ENCODE data around the gene TOR4A. TPM values are rescaled to one million over a fixed set of nuclear protein-coding genes. Genes with fewer than 3 reads are reported as not detected.
"Not testable (repeated sequence)": the region's sequence is repeated elsewhere in the genome, so short reads cannot be mapped to it uniquely, and the experiment has no call there.

Gene TOR4A
- total and polyA plus RNA-seq, 9 of the 15 experiments (the other 6 are each of a cell fraction or from before 2014, with no cell fraction given), result 3.9 to 49.2 (median 8.8) TPM

GRCh38 chr9:137262173-137262908 lies 15.2 kb upstream of the TOR4A start (continued):
- peak; percentile 29 to 58; a peak in 3 of 4 replicates for TF ChIP-seq RAD21 (CRISPR knock-in tag; conservative IDR thresholded peaks at IDR 0.05 in 1 of 2, IDR thresholded peaks at IDR 0.05 in 1 of 2)
- 0 out of 2 replicates have a peak, but pooled peaks have one; percentile 12 for TF ChIP-seq CTBP1 (IDR thresholded peaks at IDR 0.05; ENCODE audit: borderline replicate concordance)
- TF ChIP-seq ATF1 (CRISPR knock-in tag; IDR thresholded peaks at IDR 0.05); CREB1 (IDR thresholded peaks at IDR 0.05): not testable (repeated sequence)
- TF ChIP-seq ATF1 (tag; IDR thresholded peaks at IDR 0.05), result peak; percentile 69
- TF ChIP-seq CREB1 (CRISPR knock-in tag; IDR thresholded peaks at IDR 0.05), result 0 out of 2 replicates have a peak, but pooled peaks have one; percentile 34
- TF ChIP-seq, protein P1, sequence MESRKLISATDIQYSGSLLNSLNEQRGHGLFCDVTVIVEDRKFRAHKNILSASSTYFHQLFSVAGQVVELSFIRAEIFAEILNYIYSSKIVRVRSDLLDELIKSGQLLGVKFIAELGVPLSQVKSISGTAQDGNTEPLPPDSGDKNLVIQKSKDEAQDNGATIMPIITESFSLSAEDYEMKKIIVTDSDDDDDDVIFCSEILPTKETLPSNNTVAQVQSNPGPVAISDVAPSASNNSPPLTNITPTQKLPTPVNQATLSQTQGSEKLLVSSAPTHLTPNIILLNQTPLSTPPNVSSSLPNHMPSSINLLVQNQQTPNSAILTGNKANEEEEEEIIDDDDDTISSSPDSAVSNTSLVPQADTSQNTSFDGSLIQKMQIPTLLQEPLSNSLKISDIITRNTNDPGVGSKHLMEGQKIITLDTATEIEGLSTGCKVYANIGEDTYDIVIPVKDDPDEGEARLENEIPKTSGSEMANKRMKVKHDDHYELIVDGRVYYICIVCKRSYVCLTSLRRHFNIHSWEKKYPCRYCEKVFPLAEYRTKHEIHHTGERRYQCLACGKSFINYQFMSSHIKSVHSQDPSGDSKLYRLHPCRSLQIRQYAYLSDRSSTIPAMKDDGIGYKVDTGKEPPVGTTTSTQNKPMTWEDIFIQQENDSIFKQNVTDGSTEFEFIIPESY (CRISPR knock-in tag; IDR thresholded peaks at IDR 0.05), result peak; percentile 75

- Histone ChIP-seq H3K4me2 (ENCODE audit: insufficient read depth, low read length) (no peak overlapping the region), H4K20me1 (replicated peaks; ENCODE audit: control insufficient read depth, insufficient read depth, low read length) (no peaks in the 10 kb centered on the region), H3K4me3 (no peak overlapping the region), H3K79me2 (ENCODE audit: control insufficient read depth, insufficient read depth, low read length) (peaks cover 6% of the 10 kb centered on the region; the same call in 1 of the 3 replicates), H3K9ac (ENCODE audit: insufficient read depth in 1 of 2, low read depth in 2 of 2, low read length in 2 of 2) (0 out of 4 replicates have a peak overlapping the region, but pooled peaks of 1 of the 2 experiments have one; percentile 50), H3K27ac (ENCODE audit: extremely low read depth, low read depth, low read length) (no peak overlapping the region; the same call in 2 of the 3 replicates), H3K27me3 (ENCODE audit: control insufficient read depth in 2 of 2, insufficient read depth in 2 of 2, low read length in 2 of 2) (no peaks in the 10 kb centered on the region), H3K4me1 (replicated peaks in 1 of 2; ENCODE audit: control insufficient read depth in 2 of 2, insufficient read depth in 2 of 2, low read length in 2 of 2) (peaks cover 2 to 33% of the 10 kb centered on the region in 2 experiments; a peak in 4 of 5 replicates), H3K36me3 (ENCODE audit: control insufficient read depth, insufficient read depth, low read length) (peaks cover 63% of the 10 kb centered on the region; the same call in 2 of the 3 replicates), H2AFZ (ENCODE audit: low read depth, low read length) (no peak overlapping the region), H3K9me1 (ENCODE audit: control insufficient read depth, insufficient read depth, low read length) (no peaks in the 10 kb centered on the region), H3K9me3 (replicated peaks; ENCODE audit: control insufficient read depth, insufficient read depth, low read depth, low read length) (no peaks in the 10 kb centered on the region)
- intact Hi-C loops (cut with micrococcal nuclease) (no loop called here), in situ Hi-C loops (cut with MboI) (no loop called here)
- ATAC-seq (peak; percentile 20; the same call in 2 of the 3 replicates), DNase-seq (ENCODE audit: extremely low read depth in 1 of 4, low spot score in 3 of 4) (no peak), FAIRE-seq (no peak)
- 91% methylated on average over 15 of the region's 24 CpGs for WGBS (ENCODE audit: insufficient coverage, low coverage, missing lambda C conversion rate)
- ChIA-PET POLR2A (interaction anchor here (0.6 to 2.4 kb wide), 2 partner anchors 18 to 54 kb away, joined by 3 to 10 read pairs; no protein-coding TSS in a partner anchor), CTCF (ENCODE audit: low intra/inter-chr PET ratio) (no interaction called here)
- no TSS peak for BruUV-seq (replicated peaks)
- TF ChIP-seq TEAD4 (IDR thresholded peaks at IDR 0.05; ENCODE audit: low read length) (no peak), TEAD4 (CRISPR knock-in tag; IDR thresholded peaks at IDR 0.05; ENCODE audit: borderline replicate concordance) (no peak), CHD4 (IDR thresholded peaks at IDR 0.05; ENCODE audit: insufficient read depth, insufficient replicate concordance, low read depth, low read length, poor library complexity, severe bottlenecking) (no peak), FIP1L1 (IDR thresholded peaks at IDR 0.05; ENCODE audit: low read depth, low read length, poor library complexity, severe bottlenecking) (no peak), FOXA3 (CRISPR knock-in tag; conservative IDR thresholded peaks at IDR 0.05 in 1 of 2, IDR thresholded peaks at IDR 0.05 in 1 of 2) (no peak), ZC3H4 (CRISPR knock-in tag; IDR thresholded peaks at IDR 0.05; ENCODE audit: borderline replicate concordance) (no peak), MAFF (IDR thresholded peaks at IDR 0.05; ENCODE audit: low read length) (no peak), SUPT5H (IDR thresholded peaks at IDR 0.05) (peak; percentile 33; the same call in 1 of the 2 replicates), ZNF707 (CRISPR knock-in tag; conservative IDR thresholded peaks at IDR 0.05) (no peak), MYNN (IDR thresholded peaks at IDR 0.05) (0 out of 2 replicates have a peak, but pooled peaks have one; percentile 26), MYNN (CRISPR knock-in tag; IDR thresholded peaks at IDR 0.05) (no peak), THRAP3 (IDR thresholded peaks at IDR 0.05; ENCODE audit: borderline replicate concordance) (no peak), POLR2G (IDR thresholded peaks at IDR 0.05; ENCODE audit: low read depth, low read length) (peak; percentile 70), ZNF143 (CRISPR knock-in tag; IDR thresholded peaks at IDR 0.05) (no peak)
Measured at GRCh38 chr9:137262909-137263285, 14.6 kb upstream of the TOR4A start.
